ENCODE data around the gene EEF1A2. TPM values are rescaled to one million over a fixed set of nuclear protein-coding genes. Genes with fewer than 3 reads are reported as not detected.

Gene EEF1A2
- total RNA-seq, 2 experiments from 2014 or later = not detected

DNA sequence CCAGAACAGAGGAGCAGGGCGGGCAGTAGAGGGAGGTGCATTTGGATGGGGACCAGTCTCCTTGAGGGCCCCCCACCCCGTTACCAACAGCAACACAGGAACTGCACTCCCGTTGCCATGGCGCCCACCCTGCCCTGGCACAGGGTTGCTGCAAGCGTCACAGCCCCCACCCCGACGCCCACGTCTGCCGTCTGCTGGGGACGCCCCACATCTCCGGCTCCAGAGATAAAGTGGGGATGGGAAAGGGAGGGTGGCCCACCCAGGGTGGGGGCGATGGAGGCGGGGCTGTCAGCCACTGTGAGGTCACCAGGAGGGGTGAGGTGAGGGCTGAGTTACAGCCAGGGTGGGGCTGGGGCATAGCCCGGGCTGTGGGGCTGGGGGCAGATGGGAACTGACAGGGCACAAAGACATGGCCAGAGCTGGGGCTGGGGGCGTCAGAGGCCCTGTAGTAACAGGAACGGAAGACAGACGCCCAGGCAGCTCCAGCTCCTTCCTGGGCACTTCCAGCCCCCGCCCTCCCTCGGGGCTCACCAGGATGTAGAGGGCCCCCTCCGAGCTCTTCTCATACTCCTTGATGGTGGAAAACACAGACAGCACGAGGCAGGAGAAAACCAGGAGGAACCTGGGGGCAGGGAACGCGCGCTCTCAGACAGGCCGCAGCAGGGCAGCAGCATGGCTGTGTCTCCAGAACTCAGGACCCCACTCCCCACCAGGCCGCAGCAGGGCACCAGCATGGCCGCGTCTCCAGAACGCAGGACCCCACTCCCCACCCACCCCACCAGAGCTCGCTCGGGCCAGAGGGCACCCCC, 52.5 kb downstream of the EEF1A2 start:
- peaks cover 12% of the 10 kb centered on the region for H3K4me1 Mint-ChIP-seq (ENCODE audit: low read depth)
- ATAC-seq (no peak), DNase-seq (no peak)
- peaks cover 1% of the 10 kb centered on the region for H3K36me3 Mint-ChIP-seq (ENCODE audit: low read depth)
- H3K27ac Mint-ChIP-seq = no peak overlapping the region
- H3K9me3 Mint-ChIP-seq (ENCODE audit: insufficient read depth) = no peaks in the 10 kb centered on the region
- ChIA-PET POLR2A (no interaction called here), CTCF (no interaction called here)
- no peak overlapping the region for H3K4me3 Mint-ChIP-seq
- H3K27me3 Mint-ChIP-seq (ENCODE audit: low read depth) = no peaks in the 10 kb centered on the region

DNA sequence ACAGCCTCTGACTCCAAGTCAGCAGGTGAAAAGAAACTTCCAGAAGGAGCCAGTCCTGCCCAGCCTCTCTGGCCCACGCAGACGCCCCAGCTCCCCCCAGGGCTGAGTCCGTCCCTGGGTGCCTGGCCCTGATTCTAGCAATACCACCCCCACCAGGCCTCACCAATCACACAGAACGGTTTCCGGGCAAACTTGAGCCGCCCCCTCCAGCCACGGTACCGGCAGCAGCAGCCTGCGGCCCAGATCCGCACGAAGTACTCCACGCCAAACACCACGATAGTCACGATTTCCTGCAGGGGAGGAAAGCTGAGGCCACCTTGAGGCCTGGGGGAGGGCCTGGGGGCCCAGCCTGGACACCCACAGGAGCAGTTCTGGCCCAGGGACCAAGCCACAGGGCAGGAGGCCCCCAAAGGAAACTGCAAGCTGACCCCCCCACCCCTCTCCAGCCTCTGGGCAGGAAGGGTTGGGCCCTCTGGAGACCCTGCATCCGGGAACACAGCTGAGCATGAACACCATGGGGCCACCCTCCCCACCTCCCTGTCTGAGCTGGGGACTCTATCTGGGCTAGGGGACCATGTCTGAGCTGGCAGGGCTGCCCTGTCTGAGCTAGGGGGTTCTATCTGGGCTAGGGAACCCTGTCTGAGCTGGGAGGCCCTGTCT, 53.7 kb downstream of the EEF1A2 start:
- Mint-ChIP-seq H3K27ac (no peak overlapping the region), H3K36me3 (ENCODE audit: low read depth) (peaks cover 1% of the 10 kb centered on the region), H3K27me3 (ENCODE audit: low read depth) (no peaks in the 10 kb centered on the region), H3K4me1 (ENCODE audit: low read depth) (peaks cover 19% of the 10 kb centered on the region), H3K9me3 (ENCODE audit: insufficient read depth) (no peaks in the 10 kb centered on the region), H3K4me3 (no peak overlapping the region)
- no peak for DNase-seq
- ChIA-PET CTCF (interaction anchor here (1.3 kb wide), 1 partner anchor 92 kb away, joined by 3 read pairs; no protein-coding TSS in a partner anchor), POLR2A (no interaction called here)
- ATAC-seq = no peak

DNA sequence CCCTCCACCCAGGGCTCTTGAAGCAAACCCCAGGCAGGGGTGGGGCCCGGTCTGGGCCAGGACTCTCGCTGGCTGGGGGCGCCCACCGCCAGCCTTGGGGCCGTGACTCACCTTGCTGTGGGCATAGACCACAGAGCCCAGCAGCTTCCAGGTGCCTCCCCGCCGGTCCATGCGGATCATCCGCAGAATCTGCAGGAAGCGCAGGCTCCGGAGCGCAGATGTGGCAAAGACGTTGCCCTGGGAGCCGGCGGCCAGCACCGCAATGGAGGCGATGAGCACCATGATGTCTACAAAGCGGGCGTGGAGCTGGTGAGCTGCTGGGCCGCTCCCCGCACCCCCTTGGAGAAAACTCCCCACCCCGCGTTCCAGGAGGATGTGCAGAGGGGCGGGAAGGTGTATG, 54.3 kb downstream of the EEF1A2 start:
- Mint-ChIP-seq H3K4me1 (ENCODE audit: low read depth) (peaks cover 19% of the 10 kb centered on the region), H3K4me3 (no peak overlapping the region), H3K27ac (no peak overlapping the region), H3K9me3 (ENCODE audit: insufficient read depth) (no peaks in the 10 kb centered on the region), H3K36me3 (ENCODE audit: low read depth) (peaks cover 1% of the 10 kb centered on the region), H3K27me3 (ENCODE audit: low read depth) (no peaks in the 10 kb centered on the region)
- ATAC-seq (no peak), DNase-seq (no peak)
- ChIA-PET POLR2A (no interaction called here), CTCF (interaction anchor here (1.3 kb wide), 1 partner anchor 93 kb away, joined by 3 read pairs; no protein-coding TSS in a partner anchor)

DNA sequence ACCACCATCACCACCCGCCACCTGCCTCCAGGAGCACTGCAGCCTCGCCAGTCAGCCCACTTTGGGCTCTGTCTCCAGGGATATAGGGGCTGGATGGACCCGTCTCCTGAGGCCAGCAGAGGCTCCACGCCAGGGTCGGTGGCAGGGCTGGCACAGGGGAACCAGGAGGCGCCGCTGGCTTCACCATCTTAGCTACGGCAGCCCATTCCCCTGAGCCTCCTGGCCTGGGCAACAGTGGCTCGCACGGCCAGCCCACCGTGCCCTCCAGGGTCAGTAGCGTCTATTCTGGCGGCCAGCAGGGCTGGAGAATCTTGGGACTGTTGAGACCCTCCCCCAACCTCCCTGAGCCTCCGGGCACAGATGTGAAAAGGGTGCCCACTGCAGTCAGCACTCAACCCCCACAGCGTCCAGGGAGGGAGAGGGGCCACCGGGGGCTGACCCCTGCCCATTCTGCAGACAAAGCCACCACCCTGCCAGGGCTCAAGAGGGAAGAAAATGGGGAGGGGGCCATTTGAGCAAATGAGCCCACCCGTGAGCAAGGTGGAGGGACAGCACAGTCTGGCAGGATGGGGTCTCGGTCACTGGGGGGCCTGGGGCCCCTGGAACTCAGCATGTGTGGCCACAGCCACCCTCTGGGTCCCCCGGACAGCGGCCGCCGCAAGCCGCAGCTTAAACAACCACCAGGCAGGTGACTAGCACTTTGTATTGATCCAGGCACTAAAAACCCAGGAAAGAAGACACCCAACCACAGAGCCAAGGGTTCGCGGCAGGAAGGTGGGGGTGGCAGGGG, 55.1 kb downstream of the EEF1A2 start:
- Mint-ChIP-seq H3K4me1 (ENCODE audit: low read depth) (peaks cover 19% of the 10 kb centered on the region), H3K9me3 (ENCODE audit: insufficient read depth) (no peaks in the 10 kb centered on the region), H3K27me3 (ENCODE audit: low read depth) (no peaks in the 10 kb centered on the region), H3K27ac (peak overlapping the region; percentile 75), H3K4me3 (no peak overlapping the region), H3K36me3 (ENCODE audit: low read depth) (peaks cover 1% of the 10 kb centered on the region)
- no peak for ATAC-seq
- DNase-seq = no peak
- ChIA-PET POLR2A (no interaction called here), CTCF (interaction anchor here (1.3 kb wide), 1 partner anchor 94 kb away, joined by 3 read pairs; no protein-coding TSS in a partner anchor)

DNA sequence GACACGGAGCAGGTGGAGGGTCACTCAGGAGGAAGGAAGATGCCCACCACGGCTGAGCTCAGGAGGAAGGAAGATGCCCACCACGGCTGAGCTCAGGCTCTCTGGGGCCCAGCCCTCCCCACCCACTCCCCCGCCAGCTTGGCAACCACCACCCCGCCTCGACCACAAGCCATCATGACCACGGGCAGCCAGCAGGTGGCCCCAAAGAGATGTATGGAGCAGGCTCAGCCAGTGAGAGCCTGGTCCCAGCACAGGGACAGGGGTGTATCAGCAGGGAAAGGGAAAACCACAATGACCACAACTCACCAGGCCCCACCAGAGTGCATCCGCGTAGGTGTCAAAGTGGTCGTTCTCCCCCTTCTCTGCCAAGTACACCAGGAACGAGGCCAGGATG, 56.8 kb downstream of the EEF1A2 start:
- Mint-ChIP-seq H3K27ac (peak overlapping the region; percentile 51), H3K4me1 (ENCODE audit: low read depth) (peaks cover 22% of the 10 kb centered on the region), H3K36me3 (ENCODE audit: low read depth) (peaks cover 1% of the 10 kb centered on the region), H3K9me3 (ENCODE audit: insufficient read depth) (no peaks in the 10 kb centered on the region), H3K27me3 (ENCODE audit: low read depth) (peaks cover 1% of the 10 kb centered on the region), H3K4me3 (peak overlapping the region; percentile 22)
- DNase-seq = peak; percentile 70
- CTCF ChIA-PET = interaction anchor here (0.8 to 1.1 kb wide), 4 partner anchors 9 to 102 kb away, joined by 3 to 5 read pairs (median 4); no protein-coding TSS in a partner anchor
- ATAC-seq = peak; percentile 46
- POLR2A ChIA-PET = interaction anchor here (0.6 to 1.3 kb wide), 2 partner anchors 79 to 97 kb away, joined by 3 to 5 read pairs; partner anchors contain the start of gene PPDPF

DNA sequence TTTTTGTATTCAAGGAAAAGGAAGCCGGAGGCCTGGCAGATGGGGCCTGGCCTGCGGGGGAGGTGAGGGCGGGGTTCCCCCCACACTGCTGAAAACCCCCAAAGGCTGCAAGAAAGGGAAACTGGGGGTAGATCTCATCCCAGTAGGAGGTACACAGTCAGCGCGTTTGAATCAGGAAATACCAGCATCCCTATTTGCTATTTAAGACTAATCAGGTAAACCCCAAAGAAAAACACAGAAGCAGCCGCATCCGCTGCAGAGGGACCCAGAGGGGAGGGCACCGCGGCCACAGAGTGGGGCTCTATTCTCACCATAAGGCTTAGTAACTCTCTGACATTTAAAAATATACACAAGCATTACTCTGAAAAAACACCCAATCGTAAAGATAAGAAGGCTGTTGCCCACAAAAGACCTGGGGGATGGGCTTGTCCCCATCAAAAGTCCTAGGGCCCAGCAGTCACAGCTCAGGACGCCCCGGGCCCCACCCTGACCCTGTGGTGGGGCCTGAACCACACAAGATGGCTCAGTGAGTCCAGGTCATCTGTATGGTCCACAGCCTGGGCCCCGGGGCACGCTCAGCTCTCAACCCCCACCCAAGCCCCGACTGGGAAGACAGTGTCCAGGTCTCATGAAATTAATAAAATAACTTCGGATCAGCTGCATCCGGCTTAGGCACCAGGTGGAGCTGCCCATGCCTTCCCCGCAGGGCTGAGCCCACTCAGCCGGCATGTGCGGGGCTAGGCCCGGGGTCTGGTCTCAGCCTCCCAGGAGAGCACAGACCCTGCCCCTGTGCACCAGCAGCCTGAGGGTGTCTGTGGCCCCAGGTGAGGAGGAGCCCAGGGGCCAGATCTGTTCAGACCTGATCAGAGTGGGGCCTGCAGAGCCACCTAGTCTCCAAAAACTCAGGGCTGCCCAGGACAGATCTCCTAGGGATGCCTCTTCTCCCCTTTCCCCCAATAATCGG, 57.5 kb downstream of the EEF1A2 start:
- peaks cover 24% of the 10 kb centered on the region for H3K4me1 Mint-ChIP-seq (ENCODE audit: low read depth)
- H3K27ac Mint-ChIP-seq = peak overlapping the region; percentile 51
- ChIA-PET CTCF (interaction anchor here (0.8 to 1.1 kb wide), 4 partner anchors 8 to 102 kb away, joined by 3 to 5 read pairs (median 4); no protein-coding TSS in a partner anchor), POLR2A (interaction anchor here (0.6 to 1.3 kb wide), 2 partner anchors 80 to 96 kb away, joined by 3 to 5 read pairs; partner anchors contain the start of gene PPDPF)
- H3K9me3 Mint-ChIP-seq (ENCODE audit: insufficient read depth) = no peaks in the 10 kb centered on the region
- H3K27me3 Mint-ChIP-seq (ENCODE audit: low read depth) = peaks cover 3% of the 10 kb centered on the region
- DNase-seq (peak; percentile 72), ATAC-seq (peak; percentile 66)
- peaks cover 1% of the 10 kb centered on the region for H3K36me3 Mint-ChIP-seq (ENCODE audit: low read depth)
- H3K4me3 Mint-ChIP-seq = peak overlapping the region; percentile 19

DNA sequence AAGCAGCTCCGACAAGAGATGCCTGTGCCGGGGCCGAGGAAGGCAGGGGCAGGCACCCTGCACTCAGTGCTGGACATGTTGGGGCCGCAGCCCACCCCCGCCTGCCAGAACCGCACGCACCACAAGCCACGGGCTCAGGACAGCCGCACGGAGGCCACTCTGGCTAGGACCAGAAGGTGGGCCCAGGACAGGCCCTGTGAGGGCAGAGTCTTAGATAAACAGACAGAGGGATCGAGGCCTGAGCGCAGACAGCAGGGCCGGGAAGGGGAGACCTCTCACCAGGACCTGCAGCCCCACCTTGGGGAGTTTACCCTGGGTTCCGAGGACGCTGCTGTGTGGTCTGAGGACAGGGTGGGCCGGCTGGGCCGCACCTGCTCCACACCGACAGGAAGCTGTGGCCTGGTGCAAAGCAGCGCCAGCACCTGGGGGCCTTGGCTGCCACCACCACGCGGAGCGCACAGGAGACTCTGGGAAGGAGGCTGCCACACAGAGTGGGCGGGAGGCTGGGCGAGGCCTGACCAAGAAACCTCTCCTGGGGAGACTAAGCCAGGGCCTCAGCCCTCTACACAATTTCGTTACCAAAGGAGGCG, 58.4 kb downstream of the EEF1A2 start:
- Mint-ChIP-seq H3K4me1 (ENCODE audit: low read depth) (peaks cover 24% of the 10 kb centered on the region), H3K4me3 (no peak overlapping the region), H3K36me3 (ENCODE audit: low read depth) (peaks cover 1% of the 10 kb centered on the region), H3K27ac (no peak overlapping the region), H3K27me3 (ENCODE audit: low read depth) (peaks cover 9% of the 10 kb centered on the region), H3K9me3 (ENCODE audit: insufficient read depth) (no peaks in the 10 kb centered on the region)
- CTCF ChIA-PET = no interaction called here
- POLR2A ChIA-PET = no interaction called here
- DNase-seq (no peak), ATAC-seq (no peak)

DNA sequence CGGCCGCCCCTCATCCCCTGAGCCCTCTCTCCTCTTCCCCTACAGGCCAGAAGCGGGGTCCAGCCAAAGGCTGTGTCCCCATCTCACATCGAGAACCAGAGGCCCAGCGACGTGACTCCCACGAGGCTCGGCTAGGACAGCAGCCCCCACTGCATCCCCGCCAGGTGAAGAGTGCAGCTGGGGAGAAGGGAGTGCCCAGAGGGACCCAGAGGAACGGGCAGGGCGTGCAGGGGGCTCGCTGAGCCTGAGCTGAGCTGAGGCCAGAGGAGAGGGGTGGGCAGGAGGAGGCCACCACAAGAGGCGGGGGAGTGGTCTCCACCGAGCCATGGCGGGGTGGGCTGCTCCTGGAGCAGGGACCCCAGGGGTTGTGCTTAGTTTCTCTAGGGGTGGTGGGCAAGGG, 59.0 kb downstream of the EEF1A2 start:
- peaks cover 24% of the 10 kb centered on the region for H3K4me1 Mint-ChIP-seq (ENCODE audit: low read depth)
- H3K4me3 Mint-ChIP-seq = no peak overlapping the region
- H3K27ac Mint-ChIP-seq = no peak overlapping the region
- H3K36me3 Mint-ChIP-seq (ENCODE audit: low read depth) = peaks cover 1% of the 10 kb centered on the region
- CTCF ChIA-PET = no interaction called here
- H3K27me3 Mint-ChIP-seq (ENCODE audit: low read depth) = peaks cover 10% of the 10 kb centered on the region
- ATAC-seq = no peak
- DNase-seq = no peak
- POLR2A ChIA-PET = no interaction called here
- no peaks in the 10 kb centered on the region for H3K9me3 Mint-ChIP-seq (ENCODE audit: insufficient read depth)

DNA sequence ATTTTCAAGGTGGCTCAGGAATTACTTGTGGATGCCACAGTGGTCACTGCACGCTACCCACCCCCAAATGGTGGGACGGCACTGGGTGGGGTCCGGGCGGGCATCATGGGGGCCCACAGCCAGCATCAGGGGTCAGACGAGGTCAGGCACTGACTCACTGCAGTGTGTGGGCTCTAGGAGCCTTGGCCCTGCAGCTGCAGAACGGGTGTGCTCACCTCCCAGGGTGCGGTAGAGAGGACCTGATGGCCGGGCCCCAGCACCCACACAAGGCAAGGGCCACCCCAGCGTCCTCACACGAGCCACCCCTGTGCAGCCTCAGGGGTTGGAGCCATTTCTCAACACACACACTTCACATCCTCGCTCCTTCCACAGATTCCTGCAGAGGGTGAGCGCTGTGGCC, 60.8 kb downstream of the EEF1A2 start:
- DNase-seq = no peak
- ChIA-PET CTCF (no interaction called here), POLR2A (no interaction called here)
- H3K4me3 Mint-ChIP-seq = no peak overlapping the region
- ATAC-seq = no peak
- H3K9me3 Mint-ChIP-seq (ENCODE audit: insufficient read depth) = no peaks in the 10 kb centered on the region
- no peak overlapping the region for H3K27ac Mint-ChIP-seq
- H3K36me3 Mint-ChIP-seq (ENCODE audit: low read depth) = peaks cover 1% of the 10 kb centered on the region
- H3K4me1 Mint-ChIP-seq (ENCODE audit: low read depth) = peaks cover 33% of the 10 kb centered on the region
- H3K27me3 Mint-ChIP-seq (ENCODE audit: low read depth) = peaks cover 10% of the 10 kb centered on the region

All from activated CD8-positive, alpha-beta T cell treated with anti-CD3 and anti-CD28 coated beads, Interleukin-2, amount 10 ng/mL, durations not matched to agents 7 days and 5 days (primary cell).